GM13977 (cell line): ENCODE data around the gene SLC45A1.

Source experiments
- DNase-seq: peaks from one replicate; pipeline ENCODE4 v3.0.0; 2012; ENCODE audit warnings: low spot score
- in situ Hi-C: fragments of 300-500 bp; cut with MboI; formaldehyde crosslinking; loops from one replicate; pipeline ENCODE4 v1.12.0; 2022; ENCODE audit warnings: low sequenced_read_pairs, low pct_unique_long_range_greater_than_20kb, mixed read lengths, inconsistent platforms; ENCODE audit not compliant: unreplicated experiment
- TF ChIP-seq, protein P1 (sequence below): IDR thresholded peaks from 2 replicates; pipeline ENCODE4 v1.5.1; 2012; ENCODE audit warnings: mild to moderate bottlenecking, control low read depth; ENCODE audit not compliant: insufficient read depth; ENCODE audit errors: extremely low read depth, missing control alignments

SLC45A1 gene

GRCh38 chr1:8340448-8340847 lies 22.5 kb downstream of the SLC45A1 start:
- no peak for DNase-seq
- TF ChIP-seq, protein P1, sequence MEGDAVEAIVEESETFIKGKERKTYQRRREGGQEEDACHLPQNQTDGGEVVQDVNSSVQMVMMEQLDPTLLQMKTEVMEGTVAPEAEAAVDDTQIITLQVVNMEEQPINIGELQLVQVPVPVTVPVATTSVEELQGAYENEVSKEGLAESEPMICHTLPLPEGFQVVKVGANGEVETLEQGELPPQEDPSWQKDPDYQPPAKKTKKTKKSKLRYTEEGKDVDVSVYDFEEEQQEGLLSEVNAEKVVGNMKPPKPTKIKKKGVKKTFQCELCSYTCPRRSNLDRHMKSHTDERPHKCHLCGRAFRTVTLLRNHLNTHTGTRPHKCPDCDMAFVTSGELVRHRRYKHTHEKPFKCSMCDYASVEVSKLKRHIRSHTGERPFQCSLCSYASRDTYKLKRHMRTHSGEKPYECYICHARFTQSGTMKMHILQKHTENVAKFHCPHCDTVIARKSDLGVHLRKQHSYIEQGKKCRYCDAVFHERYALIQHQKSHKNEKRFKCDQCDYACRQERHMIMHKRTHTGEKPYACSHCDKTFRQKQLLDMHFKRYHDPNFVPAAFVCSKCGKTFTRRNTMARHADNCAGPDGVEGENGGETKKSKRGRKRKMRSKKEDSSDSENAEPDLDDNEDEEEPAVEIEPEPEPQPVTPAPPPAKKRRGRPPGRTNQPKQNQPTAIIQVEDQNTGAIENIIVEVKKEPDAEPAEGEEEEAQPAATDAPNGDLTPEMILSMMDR, result no peak
- in situ Hi-C loops, result no loop called here

- TF ChIP-seq, protein P1, result no peak
- in situ Hi-C loops, result no loop called here
- DNase-seq, result no peak
These were observed 24.4 kb downstream of the SLC45A1 start for GRCh38 chr1:8342325-8342724.

GRCh38 chr1:8343044-8343443 lies 25.1 kb downstream of the SLC45A1 start:
- no peak for DNase-seq
- in situ Hi-C loops, result no loop called here
- TF ChIP-seq, protein P1, result no peak

DNA sequence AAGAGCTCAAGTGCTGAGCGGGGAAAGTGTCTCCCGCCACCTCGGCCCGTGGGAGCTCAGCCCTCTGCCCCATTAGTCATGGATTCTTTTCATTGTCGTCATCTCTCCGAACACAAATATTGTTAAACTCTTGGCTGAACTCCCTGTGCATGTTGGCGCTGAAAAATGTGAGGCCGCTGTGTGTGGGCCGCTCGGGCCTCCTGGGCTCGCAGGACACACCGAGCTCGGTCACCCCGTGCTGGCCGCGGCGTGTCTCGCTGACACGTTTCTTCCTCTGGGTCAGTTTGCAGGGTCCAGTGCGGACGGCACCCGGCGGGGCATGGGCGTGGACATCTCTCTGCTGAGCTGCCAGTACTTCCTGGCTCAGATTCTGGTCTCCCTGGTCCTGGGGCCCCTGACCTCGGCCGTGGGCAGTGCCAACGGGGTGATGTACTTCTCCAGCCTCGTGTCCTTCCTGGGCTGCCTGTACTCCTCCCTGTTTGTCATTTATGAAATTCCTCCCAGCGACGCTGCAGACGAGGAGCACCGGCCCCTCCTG lies 25.6 kb downstream of the SLC45A1 start:
- in situ Hi-C loops, result no loop called here
- TF ChIP-seq, protein P1, result no peak
- DNase-seq, result no peak

DNA sequence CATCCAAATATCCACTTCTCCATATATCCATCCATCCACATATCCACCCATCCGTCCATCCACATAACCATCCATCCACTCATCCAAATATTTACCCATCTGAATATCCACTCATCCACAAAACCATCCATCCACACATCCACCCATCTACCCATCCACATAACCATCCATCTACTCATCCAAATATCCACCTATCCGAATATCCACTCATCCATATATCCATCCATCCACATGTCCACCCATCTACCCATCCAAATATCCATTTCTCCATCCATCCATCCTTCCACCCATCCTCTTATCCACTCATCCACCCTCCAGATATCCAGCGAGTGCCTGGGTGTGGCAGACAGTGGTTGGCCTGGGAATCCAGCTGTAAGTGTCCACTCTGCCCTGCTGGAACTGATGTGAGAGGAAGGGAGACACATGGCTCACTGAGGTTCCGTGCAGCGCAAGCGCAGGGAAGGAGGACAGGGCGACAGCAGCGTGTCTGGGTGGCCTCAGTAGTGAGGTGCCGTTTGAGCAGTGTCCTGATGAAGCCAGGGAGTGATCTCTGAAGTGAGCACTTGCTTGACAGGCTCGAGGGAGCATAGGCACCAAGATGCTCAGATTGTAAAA lies 27.1 kb downstream of the SLC45A1 start:
- in situ Hi-C loops, result no loop called here
- no peak for DNase-seq
- TF ChIP-seq, protein P1, result no peak

- DNase-seq, result no peak
- in situ Hi-C loops, result no loop called here
- TF ChIP-seq, protein P1, result no peak
These were observed 27.9 kb downstream of the SLC45A1 start for GRCh38 chr1:8345621-8346415.
